Measurements from ENCODE around the gene CALCOCO2. TPM values are rescaled to one million over a fixed set of nuclear protein-coding genes. Genes with fewer than 3 reads are reported as not detected.
"Not testable (repeated sequence)": the region's sequence is repeated elsewhere in the genome, so short reads cannot be mapped to it uniquely, and the experiment has no call there.

The CALCOCO2 gene
- total RNA-seq, 1 donor from 2014 or later: 45.1 TPM

GRCh38 chr17:48868916-48869500 is 38.2 kb downstream of the CALCOCO2 start:
- DNase-seq (ENCODE audit: low read depth): no peak
- Histone ChIP-seq H3K36me3 (ENCODE audit: control insufficient read depth, insufficient read depth, low read length) (no peaks in the 10 kb centered on the region), H3K27me3 (ENCODE audit: control insufficient read depth, insufficient read depth, low read length) (peaks cover 3% of the 10 kb centered on the region), H3K4me3 (ENCODE audit: low read depth, low read length) (no peak overlapping the region)
- TF ChIP-seq CTCF (IDR thresholded peaks at IDR 0.05; ENCODE audit: insufficient read depth, low read length, poor library complexity, severe bottlenecking): no peak

GRCh38 chr17:48869821-48870318 is 39.0 kb downstream of the CALCOCO2 start:
- TF ChIP-seq CTCF (IDR thresholded peaks at IDR 0.05; ENCODE audit: insufficient read depth, low read length, poor library complexity, severe bottlenecking): no peak
- H3K27me3 ChIP-seq (ENCODE audit: control insufficient read depth, insufficient read depth, low read length): peaks cover 3% of the 10 kb centered on the region

GRCh38 chr17:48871035-48871550 is 40.3 kb downstream of the CALCOCO2 start:
- Histone ChIP-seq H3K27me3 (ENCODE audit: control insufficient read depth, insufficient read depth, low read length) (peaks cover 3% of the 10 kb centered on the region), H3K36me3 (ENCODE audit: control insufficient read depth, insufficient read depth, low read length) (no peaks in the 10 kb centered on the region), H3K4me3 (ENCODE audit: low read depth, low read length) (no peak overlapping the region)
- no peak for TF ChIP-seq CTCF (IDR thresholded peaks at IDR 0.05; ENCODE audit: insufficient read depth, low read length, poor library complexity, severe bottlenecking)
- DNase-seq (ENCODE audit: low read depth): no peak

More at GRCh38 chr17:48869821-48870318, 39.0 kb downstream of the CALCOCO2 start:
- no peak for DNase-seq (ENCODE audit: low read depth)
- H3K36me3 ChIP-seq (ENCODE audit: control insufficient read depth, insufficient read depth, low read length): no peaks in the 10 kb centered on the region
- H3K4me3 ChIP-seq (ENCODE audit: low read depth, low read length): no peak overlapping the region

GRCh38 chr17:48871551-48872351 is 40.9 kb downstream of the CALCOCO2 start:
- no peak overlapping the region for H3K4me3 ChIP-seq (ENCODE audit: low read depth, low read length)
- H3K27me3 ChIP-seq (ENCODE audit: control insufficient read depth, insufficient read depth, low read length): peaks cover 3% of the 10 kb centered on the region
- DNase-seq (ENCODE audit: low read depth): no peak
- no peak for TF ChIP-seq CTCF (IDR thresholded peaks at IDR 0.05; ENCODE audit: insufficient read depth, low read length, poor library complexity, severe bottlenecking)
- H3K36me3 ChIP-seq (ENCODE audit: control insufficient read depth, insufficient read depth, low read length): no peaks in the 10 kb centered on the region

GRCh38 chr17:48872409-48872808 is 41.6 kb downstream of the CALCOCO2 start:
- not testable (repeated sequence) for DNase-seq (ENCODE audit: low read depth); H3K27me3 ChIP-seq (ENCODE audit: control insufficient read depth, insufficient read depth, low read length); H3K4me3 ChIP-seq (ENCODE audit: low read depth, low read length); H3K36me3 ChIP-seq (ENCODE audit: control insufficient read depth, insufficient read depth, low read length)

- H3K36me3 ChIP-seq (ENCODE audit: control insufficient read depth, insufficient read depth, low read length): no peaks in the 10 kb centered on the region
- no peak overlapping the region for H3K4me3 ChIP-seq (ENCODE audit: low read depth, low read length)
- TF ChIP-seq CTCF (IDR thresholded peaks at IDR 0.05; ENCODE audit: insufficient read depth, low read length, poor library complexity, severe bottlenecking): no peak
- peaks cover 3% of the 10 kb centered on the region for H3K27me3 ChIP-seq (ENCODE audit: control insufficient read depth, insufficient read depth, low read length)
- DNase-seq (ENCODE audit: low read depth): no peak
Measured at GRCh38 chr17:48873209-48873608, 42.4 kb downstream of the CALCOCO2 start.
